Activated naive CD4-positive, alpha-beta T cell treated with anti-CD3 and anti-CD28 coated beads, Interleukin-2, amount 10 ng/mL, durations not matched to agents 7 days and 5 days (primary cell): ENCODE measurements around the gene ARHGAP22.
A peak's percentile ranks its signal among the peaks of the same experiment; 100 is the strongest.

ENCODE experiments used
- CTCF ChIA-PET: fragments of 350-600 bp; sonication (Branson Sonifier 250); formaldehyde crosslinking; loops from one replicate; lab custom pipeline; 2021; ENCODE audit warnings: antibody characterized with exemption; lab: Charles Lee
- DNase-seq: peaks from one replicate; pipeline ENCODE4 v3.0.0-alpha.2; 2020
- H3K27ac Mint-ChIP-seq: one replicate; pipeline ENCODE4 v1.8.0; 2021; ENCODE audit warnings: mild to moderate bottlenecking, moderate library complexity, mixed read lengths
- H3K27me3 Mint-ChIP-seq: one replicate; pipeline ENCODE4 v1.8.0; 2021; ENCODE audit warnings: mild to moderate bottlenecking, mixed read lengths
- H3K36me3 Mint-ChIP-seq: one replicate; pipeline ENCODE4 v1.8.0; 2021; ENCODE audit warnings: mixed read lengths
- H3K4me1 Mint-ChIP-seq: one replicate; pipeline ENCODE4 v1.8.0; 2021; ENCODE audit warnings: mixed read lengths
- H3K4me3 Mint-ChIP-seq: one replicate; pipeline ENCODE4 v1.8.0; 2021; ENCODE audit warnings: mild to moderate bottlenecking, moderate library complexity, mixed read lengths
- H3K9me3 Mint-ChIP-seq: one replicate; pipeline ENCODE4 v1.8.0; 2021; ENCODE audit warnings: mixed read lengths

Gene ARHGAP22

GRCh38 chr10:48477141-48477540 is 127.7 kb downstream of the ARHGAP22 start:
- no peak overlapping the region for H3K27ac Mint-ChIP-seq
- H3K4me3 Mint-ChIP-seq, result no peak overlapping the region
- H3K4me1 Mint-ChIP-seq, result no peaks in the 10 kb centered on the region
- no peak for DNase-seq
- no peaks in the 10 kb centered on the region for H3K36me3 Mint-ChIP-seq
- no peaks in the 10 kb centered on the region for H3K9me3 Mint-ChIP-seq
- CTCF ChIA-PET, result no interaction called here
- H3K27me3 Mint-ChIP-seq, result peaks cover 63% of the 10 kb centered on the region

- Mint-ChIP-seq H3K36me3 (no peaks in the 10 kb centered on the region), H3K27ac (no peak overlapping the region), H3K4me3 (no peak overlapping the region), H3K9me3 (no peaks in the 10 kb centered on the region), H3K27me3 (peaks cover 62% of the 10 kb centered on the region), H3K4me1 (no peaks in the 10 kb centered on the region)
- DNase-seq, result no peak
- CTCF ChIA-PET, result no interaction called here
These were observed 128.4 kb downstream of the ARHGAP22 start for GRCh38 chr10:48476279-48476982.

GRCh38 chr10:48475943-48476278 is 129.0 kb downstream of the ARHGAP22 start:
- no peaks in the 10 kb centered on the region for H3K36me3 Mint-ChIP-seq
- no peak overlapping the region for H3K4me3 Mint-ChIP-seq
- no peaks in the 10 kb centered on the region for H3K9me3 Mint-ChIP-seq
- H3K4me1 Mint-ChIP-seq, result no peaks in the 10 kb centered on the region
- H3K27me3 Mint-ChIP-seq, result peaks cover 58% of the 10 kb centered on the region
- H3K27ac Mint-ChIP-seq, result no peak overlapping the region
- CTCF ChIA-PET, result no interaction called here
- no peak for DNase-seq

GRCh38 chr10:48474765-48475365 is 130.0 kb downstream of the ARHGAP22 start:
- Mint-ChIP-seq H3K36me3 (no peaks in the 10 kb centered on the region), H3K27me3 (peaks cover 49% of the 10 kb centered on the region), H3K4me3 (no peak overlapping the region), H3K9me3 (no peaks in the 10 kb centered on the region), H3K27ac (no peak overlapping the region), H3K4me1 (peaks cover 3% of the 10 kb centered on the region)
- peak; percentile 4 for DNase-seq
- CTCF ChIA-PET, result no interaction called here

- H3K27me3 Mint-ChIP-seq, result peaks cover 39% of the 10 kb centered on the region
- H3K27ac Mint-ChIP-seq, result no peak overlapping the region
- no peak overlapping the region for H3K4me3 Mint-ChIP-seq
- H3K9me3 Mint-ChIP-seq, result no peaks in the 10 kb centered on the region
- DNase-seq, result peak; percentile 13
- CTCF ChIA-PET, result no interaction called here
- peaks cover 3% of the 10 kb centered on the region for H3K4me1 Mint-ChIP-seq
- H3K36me3 Mint-ChIP-seq, result no peaks in the 10 kb centered on the region
These were observed 131.2 kb downstream of the ARHGAP22 start for GRCh38 chr10:48473704-48474103.

GRCh38 chr10:48472501-48473069 is 132.3 kb downstream of the ARHGAP22 start:
- Mint-ChIP-seq H3K4me1 (peaks cover 6% of the 10 kb centered on the region), H3K27me3 (peaks cover 32% of the 10 kb centered on the region), H3K4me3 (no peak overlapping the region), H3K9me3 (no peaks in the 10 kb centered on the region), H3K27ac (no peak overlapping the region), H3K36me3 (no peaks in the 10 kb centered on the region)
- DNase-seq, result peak; percentile 13
- CTCF ChIA-PET, result no interaction called here

GRCh38 chr10:48470893-48471805 is 133.7 kb downstream of the ARHGAP22 start:
- peaks cover 25% of the 10 kb centered on the region for H3K27me3 Mint-ChIP-seq
- peak; percentile 13 for DNase-seq
- no peak overlapping the region for H3K27ac Mint-ChIP-seq
- CTCF ChIA-PET, result no interaction called here
- no peaks in the 10 kb centered on the region for H3K9me3 Mint-ChIP-seq
- H3K4me3 Mint-ChIP-seq, result no peak overlapping the region
- peaks cover 6% of the 10 kb centered on the region for H3K4me1 Mint-ChIP-seq
- no peaks in the 10 kb centered on the region for H3K36me3 Mint-ChIP-seq

- CTCF ChIA-PET, result interaction anchor here (1.0 kb wide), 1 partner anchor 88 kb away, joined by 3 read pairs; no protein-coding TSS in a partner anchor
- peaks cover 6% of the 10 kb centered on the region for H3K4me1 Mint-ChIP-seq
- H3K27ac Mint-ChIP-seq, result no peak overlapping the region
- peak; percentile 20 for DNase-seq
- H3K36me3 Mint-ChIP-seq, result no peaks in the 10 kb centered on the region
- H3K9me3 Mint-ChIP-seq, result no peaks in the 10 kb centered on the region
- no peak overlapping the region for H3K4me3 Mint-ChIP-seq
- H3K27me3 Mint-ChIP-seq, result peaks cover 17% of the 10 kb centered on the region
These were observed 134.6 kb downstream of the ARHGAP22 start for GRCh38 chr10:48470115-48470892.

- CTCF ChIA-PET, result interaction anchor here (1.0 to 1.1 kb wide), 2 partner anchors 87 to 105 kb away, joined by 3 read pairs; no protein-coding TSS in a partner anchor
- Mint-ChIP-seq H3K27ac (no peak overlapping the region), H3K36me3 (no peaks in the 10 kb centered on the region), H3K27me3 (peaks cover 13% of the 10 kb centered on the region), H3K4me1 (peaks cover 6% of the 10 kb centered on the region), H3K4me3 (no peak overlapping the region), H3K9me3 (no peaks in the 10 kb centered on the region)
- DNase-seq, result peak; percentile 5
These were observed 135.3 kb downstream of the ARHGAP22 start for GRCh38 chr10:48469516-48470020.

- CTCF ChIA-PET, result interaction anchor here (1.1 kb wide), 1 partner anchor 105 kb away, joined by 3 read pairs; no protein-coding TSS in a partner anchor
- H3K4me3 Mint-ChIP-seq, result no peak overlapping the region
- H3K27ac Mint-ChIP-seq, result no peak overlapping the region
- H3K9me3 Mint-ChIP-seq, result no peaks in the 10 kb centered on the region
- H3K36me3 Mint-ChIP-seq, result no peaks in the 10 kb centered on the region
- H3K4me1 Mint-ChIP-seq, result peaks cover 6% of the 10 kb centered on the region
- peaks cover 14% of the 10 kb centered on the region for H3K27me3 Mint-ChIP-seq
- DNase-seq, result peak; percentile 10
These were observed 135.9 kb downstream of the ARHGAP22 start for GRCh38 chr10:48468866-48469511.

- H3K27me3 Mint-ChIP-seq, result peaks cover 10% of the 10 kb centered on the region
- H3K4me1 Mint-ChIP-seq, result peaks cover 6% of the 10 kb centered on the region
- no peak overlapping the region for H3K27ac Mint-ChIP-seq
- H3K9me3 Mint-ChIP-seq, result no peaks in the 10 kb centered on the region
- no peak overlapping the region for H3K4me3 Mint-ChIP-seq
- no peaks in the 10 kb centered on the region for H3K36me3 Mint-ChIP-seq
- DNase-seq, result peak; percentile 10
- CTCF ChIA-PET, result interaction anchor here (1.1 kb wide), 1 partner anchor 104 kb away, joined by 3 read pairs; no protein-coding TSS in a partner anchor
These were observed 136.6 kb downstream of the ARHGAP22 start for GRCh38 chr10:48468130-48468790.

- Mint-ChIP-seq H3K9me3 (no peaks in the 10 kb centered on the region), H3K27me3 (peaks cover 6% of the 10 kb centered on the region), H3K4me3 (no peak overlapping the region), H3K36me3 (no peaks in the 10 kb centered on the region), H3K27ac (no peak overlapping the region), H3K4me1 (peaks cover 6% of the 10 kb centered on the region)
- peak; percentile 6 for DNase-seq
- CTCF ChIA-PET, result no interaction called here
These were observed 137.2 kb downstream of the ARHGAP22 start for GRCh38 chr10:48467669-48468068.
